ENCODE data around the gene JRKL.
A peak's percentile ranks its signal among the peaks of the same experiment; 100 is the strongest.
"Not testable (repeated sequence)": the region's sequence is repeated elsewhere in the genome, so short reads cannot be mapped to it uniquely, and the experiment has no call there.

GRCh38 chr11:96411412-96411811 lies 21.6 kb downstream of the JRKL start:
- TF ChIP-seq, protein P1, sequence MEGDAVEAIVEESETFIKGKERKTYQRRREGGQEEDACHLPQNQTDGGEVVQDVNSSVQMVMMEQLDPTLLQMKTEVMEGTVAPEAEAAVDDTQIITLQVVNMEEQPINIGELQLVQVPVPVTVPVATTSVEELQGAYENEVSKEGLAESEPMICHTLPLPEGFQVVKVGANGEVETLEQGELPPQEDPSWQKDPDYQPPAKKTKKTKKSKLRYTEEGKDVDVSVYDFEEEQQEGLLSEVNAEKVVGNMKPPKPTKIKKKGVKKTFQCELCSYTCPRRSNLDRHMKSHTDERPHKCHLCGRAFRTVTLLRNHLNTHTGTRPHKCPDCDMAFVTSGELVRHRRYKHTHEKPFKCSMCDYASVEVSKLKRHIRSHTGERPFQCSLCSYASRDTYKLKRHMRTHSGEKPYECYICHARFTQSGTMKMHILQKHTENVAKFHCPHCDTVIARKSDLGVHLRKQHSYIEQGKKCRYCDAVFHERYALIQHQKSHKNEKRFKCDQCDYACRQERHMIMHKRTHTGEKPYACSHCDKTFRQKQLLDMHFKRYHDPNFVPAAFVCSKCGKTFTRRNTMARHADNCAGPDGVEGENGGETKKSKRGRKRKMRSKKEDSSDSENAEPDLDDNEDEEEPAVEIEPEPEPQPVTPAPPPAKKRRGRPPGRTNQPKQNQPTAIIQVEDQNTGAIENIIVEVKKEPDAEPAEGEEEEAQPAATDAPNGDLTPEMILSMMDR (IDR thresholded peaks at IDR 0.05) = not testable (repeated sequence)
- peak in 1 of 3 donors; percentile 49 for TF ChIP-seq POLR2A (IDR thresholded peaks at IDR 0.05)
